Esophagus mucosa (tissue), 1 donor: ENCODE results near the gene ZNF714. TPM values are rescaled to one million over a fixed set of nuclear protein-coding genes. Genes with fewer than 3 reads are reported as not detected.
"Not testable (repeated sequence)": the region's sequence is repeated elsewhere in the genome, so short reads cannot be mapped to it uniquely, and the experiment has no call there.

Experiments
- ATAC-seq: fragments of 200-7000 bp; cut with Tn5 transposase; one replicate; pipeline ENCODE4 v1.9.1; 2020
- total RNA-seq: library from RNA; stranded (reverse); gene quantifications from one replicate; pipeline ENCODE4 v1.2.4, GENCODE V29; 2023
- donor health status: DM: yes; HTN: yes; CAD: no.

ZNF714 gene
- total RNA-seq, 1 donor from 2014 or later = 9.5 TPM

DNA sequence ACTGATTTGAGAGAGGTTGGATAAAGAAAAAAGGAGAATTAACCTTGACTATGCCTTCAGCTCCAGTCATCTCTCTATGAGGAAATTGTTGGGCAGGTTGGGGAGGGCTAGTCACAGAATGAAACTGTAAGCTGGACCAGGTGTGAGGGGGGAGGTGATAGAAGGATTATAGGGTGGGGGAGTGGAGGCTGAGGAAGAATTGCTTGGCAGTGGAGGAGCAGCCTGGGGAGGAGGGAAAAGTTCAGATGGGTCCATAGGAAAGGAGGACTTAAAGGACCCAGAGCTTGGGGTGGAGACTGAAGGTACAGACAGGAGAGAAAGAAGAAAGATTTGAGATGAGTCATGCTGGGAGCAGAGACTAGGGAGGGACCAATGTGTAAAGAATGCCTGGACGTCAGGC is 51.6 kb downstream of the ZNF714 start:
- ATAC-seq = no peak

DNA sequence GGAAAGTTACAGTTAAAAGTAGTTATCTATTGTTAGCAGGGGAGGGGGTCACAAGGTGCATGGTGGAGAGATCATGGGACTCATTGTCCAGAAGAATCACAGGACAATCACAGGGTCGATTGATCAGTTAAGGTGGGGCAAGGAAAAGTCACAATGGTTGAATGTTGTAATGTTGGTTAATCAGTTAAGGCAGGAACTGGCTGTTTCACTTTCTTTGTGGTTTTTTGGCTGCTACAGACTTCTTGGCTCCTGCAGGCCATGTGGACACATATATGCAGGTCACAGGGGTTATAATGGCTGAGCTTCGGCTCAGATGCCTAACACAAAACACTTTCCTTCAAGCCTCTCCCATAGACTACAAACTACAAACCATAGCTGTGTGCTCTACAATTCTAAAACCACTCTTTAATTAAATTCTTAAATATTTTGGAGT is 52.9 kb downstream of the ZNF714 start:
- no peak for ATAC-seq

DNA sequence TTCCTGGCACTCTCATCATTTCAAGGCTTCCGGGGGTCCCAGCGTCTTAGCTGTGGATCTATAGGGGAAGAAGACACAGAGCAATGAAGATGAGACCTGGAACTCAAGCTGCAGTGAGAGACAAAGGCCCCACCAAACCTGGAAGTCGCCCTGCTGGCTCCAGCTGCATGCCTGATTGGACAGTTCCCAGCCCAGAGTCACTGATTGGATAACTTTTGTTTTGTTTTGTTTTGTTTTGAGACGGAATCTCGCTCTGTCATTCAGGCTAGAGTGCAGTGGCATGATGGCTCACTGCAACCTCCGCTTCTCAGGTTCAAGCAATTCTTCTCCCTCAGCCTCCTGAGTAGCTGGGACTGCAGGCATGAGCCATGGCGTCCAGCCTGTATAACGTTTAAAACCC is 53.4 kb downstream of the ZNF714 start:
- no peak for ATAC-seq

DNA sequence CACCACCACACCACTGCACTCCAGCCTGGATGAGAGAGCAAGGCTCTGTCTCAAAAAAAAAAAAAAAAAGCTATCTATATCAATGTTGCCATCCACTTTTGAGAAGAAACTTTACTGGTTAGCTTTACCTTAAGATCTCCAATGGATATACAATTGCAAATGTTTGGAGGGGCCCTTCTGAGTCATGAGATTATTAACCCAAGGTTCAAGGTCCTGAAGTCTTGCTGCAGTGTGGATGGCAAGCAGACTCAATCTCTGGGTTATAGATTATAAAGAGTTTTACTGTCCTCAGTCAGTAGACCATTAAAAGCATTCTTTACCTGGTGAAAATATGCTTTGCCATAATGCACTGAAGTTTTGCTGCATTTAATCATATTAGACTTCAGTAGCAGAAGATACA is 56.1 kb downstream of the ZNF714 start:
- no peak for ATAC-seq

DNA sequence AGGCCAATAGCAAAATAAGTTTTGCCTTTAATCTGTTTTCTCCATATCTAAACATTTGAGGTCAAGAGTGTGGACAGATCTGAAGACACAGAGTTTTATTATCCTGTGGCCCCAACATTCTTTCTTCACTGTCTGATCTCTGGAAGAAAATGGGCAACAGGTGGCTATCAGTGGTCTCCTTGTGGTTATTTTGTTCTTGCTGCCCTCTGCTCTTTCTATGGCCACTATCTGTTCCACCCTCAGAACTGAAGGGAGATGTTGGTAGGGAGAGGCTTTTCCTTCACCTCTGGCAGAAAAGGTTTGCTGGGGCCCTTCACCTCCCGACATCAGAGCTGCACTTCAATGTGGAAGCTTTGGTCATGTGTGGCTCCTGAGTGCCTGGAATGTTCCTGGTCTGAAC is 59.0 kb downstream of the ZNF714 start:
- ATAC-seq = not testable (repeated sequence)

DNA sequence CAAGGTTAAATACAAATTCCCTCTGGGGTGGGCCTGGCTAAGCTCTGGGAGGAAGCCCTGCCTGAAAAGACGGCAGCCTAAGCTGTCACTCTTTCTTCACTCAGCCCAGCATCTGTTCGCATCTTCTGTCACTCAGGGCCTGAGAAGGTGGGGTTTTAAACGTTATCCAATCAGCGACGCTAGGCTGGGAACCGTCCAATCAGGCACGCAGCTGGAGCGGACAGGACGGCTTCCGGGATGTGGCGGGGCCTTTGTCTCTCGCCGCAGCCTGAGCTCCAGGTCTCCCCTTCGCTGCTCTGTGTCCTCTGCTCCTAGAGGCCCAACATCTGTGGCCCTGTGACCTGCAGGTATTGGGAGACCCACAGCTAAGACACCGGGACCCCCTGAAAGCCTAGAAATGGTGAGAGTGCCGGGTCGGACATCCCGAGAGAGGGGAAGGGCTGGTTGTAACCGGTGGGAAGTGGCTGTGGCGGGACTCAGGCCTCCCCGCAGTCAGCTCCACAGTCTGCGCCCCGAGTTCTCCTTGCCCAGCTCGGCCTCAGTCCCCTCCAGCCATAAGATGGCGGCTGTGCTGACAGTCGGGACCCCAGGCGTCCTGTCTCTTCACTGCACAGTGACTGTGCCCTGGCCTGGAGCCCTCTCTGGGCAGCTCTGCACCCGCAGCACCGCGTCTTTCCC is 59.9 kb downstream of the ZNF714 start, which contains the start of gene ZNF431:
ZNF431 (plus strand) TSS at position 254 of the 678 bp plus-strand sequence; CDS start at position 398, 144 bp downstream.
- ATAC-seq = peak; percentile 92

DNA sequence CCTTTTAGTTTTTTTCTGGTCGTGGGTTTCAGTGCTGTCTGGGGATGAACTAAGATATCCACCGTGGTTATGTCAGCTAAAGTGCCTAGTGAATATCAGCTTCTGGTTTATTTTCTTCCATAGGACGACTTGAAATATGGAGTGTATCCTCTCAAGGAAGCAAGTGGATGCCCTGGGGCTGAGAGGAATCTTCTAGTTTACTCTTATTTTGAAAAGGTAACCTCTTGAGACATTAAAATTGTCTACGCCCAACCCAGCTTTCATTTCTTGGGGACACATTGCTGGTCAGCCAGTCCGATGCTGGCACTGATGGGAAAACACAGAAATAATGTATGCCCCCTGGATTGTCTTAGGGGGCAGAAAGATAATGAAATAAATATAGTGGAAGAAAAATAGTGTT is 61.4 kb downstream of the ZNF714 start:
- no peak for ATAC-seq

DNA sequence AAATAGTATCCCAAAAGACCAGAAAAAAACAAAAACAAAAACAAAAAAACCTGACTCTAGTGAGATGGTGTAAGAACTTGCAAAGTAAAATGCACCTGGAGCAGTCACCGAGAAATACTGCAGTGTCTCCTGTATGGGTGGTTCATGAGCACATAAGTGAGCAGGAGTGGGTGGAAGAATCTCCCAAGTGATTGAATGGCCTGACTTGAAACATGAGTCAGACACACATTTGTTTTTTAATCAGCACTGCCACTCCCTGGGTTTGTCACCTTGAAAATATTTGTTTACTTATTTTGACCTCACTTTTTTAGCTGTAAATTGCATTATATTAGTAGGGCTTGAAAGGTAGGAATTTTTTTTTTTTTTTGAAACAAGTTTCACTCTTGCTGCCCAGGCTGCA is 61.9 kb downstream of the ZNF714 start:
- peak; percentile 80 for ATAC-seq

DNA sequence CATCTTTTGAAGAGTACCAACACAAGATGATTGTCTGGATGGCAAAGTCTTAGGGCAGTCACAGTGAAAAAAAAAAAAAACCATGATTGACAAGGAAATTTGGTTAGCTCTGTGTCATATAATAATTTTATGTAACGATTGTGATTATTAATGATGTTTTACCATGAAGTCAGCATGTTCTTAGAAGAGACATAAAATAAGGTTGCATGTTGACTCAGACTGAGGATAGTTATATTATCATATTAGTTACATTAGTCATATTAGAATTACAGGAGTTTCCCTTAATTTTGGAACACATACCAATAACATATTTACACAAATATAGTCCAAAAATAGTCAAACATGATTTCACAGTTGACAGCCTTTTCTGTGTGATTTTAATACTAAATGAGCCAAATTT is 65.5 kb downstream of the ZNF714 start:
- peak; percentile 4 for ATAC-seq

DNA sequence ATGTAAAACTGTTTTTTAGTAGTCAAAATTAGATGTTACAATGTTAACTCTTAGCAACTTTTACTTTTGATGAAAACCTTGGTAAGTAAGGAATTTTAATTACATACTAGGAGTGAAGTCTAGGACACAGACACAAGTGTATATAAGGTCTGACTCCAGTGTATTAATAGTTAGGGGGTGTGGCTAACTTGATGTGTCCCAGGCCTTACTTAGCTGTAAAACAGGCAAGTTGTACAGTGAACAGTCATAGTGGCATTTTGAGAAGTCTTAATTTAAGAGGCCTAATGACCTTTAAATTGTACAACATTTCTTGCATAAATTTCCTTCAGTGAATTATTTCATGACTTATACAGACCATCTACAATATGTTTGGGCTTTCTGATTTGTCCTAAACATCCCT is 66.7 kb downstream of the ZNF714 start:
- ATAC-seq = peak; percentile 27

DNA sequence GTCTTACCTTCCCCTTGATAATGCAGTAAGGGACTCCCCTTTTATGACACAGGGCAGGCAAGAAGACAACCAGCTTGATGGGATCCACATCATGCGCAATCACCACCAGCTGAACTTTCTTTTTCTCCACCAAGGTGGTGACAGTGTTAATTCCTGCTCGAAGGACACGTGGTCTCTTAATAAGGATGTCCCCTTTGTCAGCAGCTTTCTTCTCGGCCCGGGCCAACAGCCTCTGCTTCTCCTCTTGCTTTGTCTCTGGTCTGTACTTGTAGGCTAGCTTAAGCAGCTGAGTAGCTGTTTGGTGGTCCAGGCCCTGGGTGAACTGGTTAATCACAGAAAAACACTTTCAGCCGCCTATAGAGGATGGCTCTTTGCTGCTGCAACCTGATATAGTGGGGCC is 67.9 kb downstream of the ZNF714 start:
- no peak for ATAC-seq

DNA sequence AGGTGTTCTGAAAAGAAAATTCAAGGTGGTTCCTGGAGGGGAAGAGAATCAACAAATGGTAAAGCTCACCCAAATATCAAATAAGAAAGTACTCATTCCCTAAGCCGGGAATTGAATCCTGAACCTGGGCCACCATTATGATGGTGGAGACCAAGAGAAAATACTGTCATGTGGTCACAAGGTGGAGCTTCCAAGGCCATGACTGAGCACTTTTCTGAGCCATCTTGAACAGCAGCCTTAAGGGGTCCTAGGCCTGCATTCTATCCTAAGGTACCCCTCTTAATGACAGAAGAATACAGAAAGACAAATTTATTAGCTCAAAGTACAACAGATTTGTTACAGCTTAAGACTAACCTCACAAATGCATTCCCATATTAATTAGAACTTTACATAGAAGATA is 69.5 kb downstream of the ZNF714 start:
- no peak for ATAC-seq

DNA sequence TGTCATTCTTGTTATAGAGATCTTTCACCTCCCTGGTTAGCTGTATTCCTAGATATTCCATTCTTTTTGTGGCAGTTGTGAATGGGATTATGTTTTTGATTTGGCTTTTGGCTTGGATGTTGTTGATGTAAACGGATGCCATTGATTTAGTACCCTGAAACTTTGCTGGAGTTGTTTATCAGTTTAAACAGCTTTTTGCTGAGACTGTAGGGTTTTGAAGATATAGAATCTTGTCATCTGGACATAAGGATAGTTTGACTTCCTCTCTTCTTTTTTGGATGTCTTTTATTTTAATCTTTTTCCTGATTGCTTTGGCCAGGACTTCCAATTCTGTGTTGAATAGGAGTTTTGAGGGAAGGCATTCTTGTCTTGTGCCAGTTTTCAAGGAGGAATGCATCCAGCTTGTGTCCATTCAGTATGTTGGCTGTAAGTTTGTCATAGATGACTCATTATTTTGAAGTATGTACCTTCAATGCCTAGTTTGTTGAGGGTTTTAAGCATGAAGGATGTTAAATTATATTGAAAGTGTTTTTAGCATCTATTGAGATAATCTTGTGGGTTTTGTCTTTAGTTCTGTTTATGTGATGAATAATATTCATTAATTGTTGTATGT is 76.6 kb downstream of the ZNF714 start:
- ATAC-seq = no peak

DNA sequence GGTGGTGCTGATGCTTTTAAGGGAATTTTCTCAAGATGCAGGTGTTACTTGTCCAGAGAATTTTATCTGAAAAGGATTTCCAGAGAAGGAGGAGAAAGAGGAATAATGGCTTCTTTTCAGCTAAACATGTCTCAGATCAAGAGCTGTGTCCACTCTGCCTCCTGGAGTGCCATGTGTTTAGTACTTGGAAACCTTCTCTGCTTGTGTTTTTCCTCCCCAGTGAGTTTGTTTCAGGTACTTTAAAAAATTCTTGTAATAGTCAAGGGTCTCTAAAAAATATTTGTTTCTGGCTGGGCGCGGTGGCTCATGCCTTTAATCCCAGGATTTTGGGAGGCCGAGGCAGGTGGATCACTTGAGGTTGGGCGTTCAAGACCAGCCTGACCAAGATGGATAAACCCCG is 82.5 kb downstream of the ZNF714 start:
- no peak for ATAC-seq

DNA sequence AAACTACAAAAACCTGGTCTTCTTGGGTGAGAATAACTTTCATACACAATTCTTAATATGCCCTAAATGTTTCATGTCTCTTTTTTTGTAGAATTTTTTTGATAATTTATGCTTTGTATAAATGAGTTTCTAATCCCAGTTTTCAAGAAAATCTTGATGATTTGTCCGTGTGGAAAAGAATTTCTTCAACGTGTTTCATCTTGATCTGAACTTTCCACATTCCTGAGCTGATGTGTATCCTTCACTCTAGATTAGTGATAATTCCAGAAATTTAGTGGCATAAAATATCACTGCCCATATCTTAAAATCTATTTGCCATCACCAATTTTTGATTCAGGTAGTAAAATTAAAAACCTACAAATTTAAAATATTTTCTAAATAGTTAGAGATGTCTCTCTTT is 84.4 kb downstream of the ZNF714 start:
- no peak for ATAC-seq

Other genes with a start within 250 kb of the ZNF714 start
- 2.7 TPM for gene ZNF85, start 159.0 kb upstream of the ZNF714 start, total RNA-seq
- 9.9 TPM for gene ZNF430, start 61.5 kb upstream of the ZNF714 start, total RNA-seq
- 21.2 TPM for gene ZNF431, start 59.8 kb downstream of the ZNF714 start, total RNA-seq
- 4.5 TPM for gene ZNF708, start 247.2 kb downstream of the ZNF714 start, total RNA-seq